ENCODE results near the gene MOB2. TPM values are rescaled to one million over a fixed set of nuclear protein-coding genes. Genes with fewer than 3 reads are reported as not detected.

Gene MOB2
- total RNA-seq, 1 donor from 2014 or later, result 23.3 TPM

DNA sequence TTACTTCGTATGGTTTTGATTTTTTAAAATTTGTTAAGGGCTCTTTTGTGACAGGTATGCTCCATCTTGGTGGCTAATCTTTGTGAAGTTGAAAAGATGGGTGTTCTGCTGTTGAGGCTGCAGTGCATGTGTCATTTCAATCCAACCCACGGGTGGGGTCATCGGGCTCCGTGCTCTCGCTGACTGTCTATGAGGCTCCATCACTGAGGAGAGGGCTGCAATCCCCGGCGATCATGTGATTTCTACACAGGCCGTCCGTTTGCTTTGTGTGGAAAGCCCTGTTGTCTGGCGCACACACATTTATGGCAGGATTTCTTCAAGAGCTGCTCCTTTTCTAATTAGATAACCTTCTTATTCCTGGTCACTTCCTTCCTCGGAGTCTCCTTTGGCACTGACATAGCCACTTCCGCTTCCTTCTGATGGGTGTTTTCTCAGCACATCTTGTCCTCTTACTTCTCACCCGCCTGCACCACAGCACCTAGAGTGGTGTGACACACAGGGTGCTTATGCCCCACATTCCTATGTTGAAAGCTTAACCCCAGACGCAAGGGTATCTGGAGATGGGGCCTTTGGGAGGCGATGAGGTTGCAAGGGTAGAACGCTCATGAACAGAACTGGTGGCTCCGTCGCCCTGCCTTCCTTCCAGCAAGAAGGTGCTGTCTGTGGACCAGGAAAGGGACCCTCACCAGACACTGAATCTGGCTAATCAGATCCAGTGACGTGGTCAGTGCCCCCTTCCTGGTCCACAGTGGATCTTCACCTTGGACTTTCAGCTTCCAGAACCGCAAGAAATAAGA lies 9.4 kb downstream of the MOB2 start:
- no peaks in the 10 kb centered on the region for H3K27me3 Mint-ChIP-seq (ENCODE audit: low read depth)
- no peak overlapping the region for H3K4me3 Mint-ChIP-seq (ENCODE audit: low read depth)
- H3K27ac Mint-ChIP-seq, result no peak overlapping the region
- H3K4me1 Mint-ChIP-seq (ENCODE audit: low read depth), result no peaks in the 10 kb centered on the region
- no peaks in the 10 kb centered on the region for H3K9me3 Mint-ChIP-seq
- intact Hi-C loops (cut with micrococcal nuclease), result no loop called here
- no peak for DNase-seq (ENCODE audit: low spot score)
- peaks cover 16% of the 10 kb centered on the region for H3K36me3 Mint-ChIP-seq (ENCODE audit: low read depth)

- no peak for DNase-seq (ENCODE audit: low spot score)
- Mint-ChIP-seq H3K27me3 (ENCODE audit: low read depth) (no peaks in the 10 kb centered on the region), H3K9me3 (no peaks in the 10 kb centered on the region), H3K36me3 (ENCODE audit: low read depth) (peaks cover 16% of the 10 kb centered on the region), H3K27ac (no peak overlapping the region), H3K4me3 (ENCODE audit: low read depth) (no peak overlapping the region), H3K4me1 (ENCODE audit: low read depth) (no peaks in the 10 kb centered on the region)
- intact Hi-C loops (cut with micrococcal nuclease), result no loop called here
Measured at GRCh38 chr11:1475841-1476240, 10.7 kb downstream of the MOB2 start.

DNA sequence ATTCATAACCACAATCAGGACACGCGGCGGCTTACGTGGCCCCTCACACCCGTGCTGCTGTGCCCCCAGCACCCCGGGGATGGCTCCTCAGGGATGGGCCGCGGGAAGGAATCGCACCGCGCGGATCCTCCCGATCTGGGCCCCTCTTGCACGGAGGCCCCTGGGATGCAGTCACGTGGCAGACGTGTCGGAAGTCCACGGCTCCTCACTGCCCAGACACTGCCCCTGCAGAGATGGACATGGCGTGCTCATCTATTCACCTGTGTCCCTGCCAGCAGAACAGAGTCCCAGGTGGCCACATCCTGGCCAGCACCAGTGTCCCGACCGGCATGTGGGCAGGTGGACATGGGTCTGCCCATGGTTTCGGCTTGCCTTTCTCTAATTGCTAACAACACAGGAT lies 12.8 kb downstream of the MOB2 start:
- Mint-ChIP-seq H3K27me3 (ENCODE audit: low read depth) (no peaks in the 10 kb centered on the region), H3K4me1 (ENCODE audit: low read depth) (no peaks in the 10 kb centered on the region), H3K4me3 (ENCODE audit: low read depth) (no peak overlapping the region), H3K36me3 (ENCODE audit: low read depth) (peaks cover 11% of the 10 kb centered on the region), H3K9me3 (no peaks in the 10 kb centered on the region), H3K27ac (no peak overlapping the region)
- intact Hi-C loops (cut with micrococcal nuclease), result no loop called here
- no peak for DNase-seq (ENCODE audit: low spot score)

DNA sequence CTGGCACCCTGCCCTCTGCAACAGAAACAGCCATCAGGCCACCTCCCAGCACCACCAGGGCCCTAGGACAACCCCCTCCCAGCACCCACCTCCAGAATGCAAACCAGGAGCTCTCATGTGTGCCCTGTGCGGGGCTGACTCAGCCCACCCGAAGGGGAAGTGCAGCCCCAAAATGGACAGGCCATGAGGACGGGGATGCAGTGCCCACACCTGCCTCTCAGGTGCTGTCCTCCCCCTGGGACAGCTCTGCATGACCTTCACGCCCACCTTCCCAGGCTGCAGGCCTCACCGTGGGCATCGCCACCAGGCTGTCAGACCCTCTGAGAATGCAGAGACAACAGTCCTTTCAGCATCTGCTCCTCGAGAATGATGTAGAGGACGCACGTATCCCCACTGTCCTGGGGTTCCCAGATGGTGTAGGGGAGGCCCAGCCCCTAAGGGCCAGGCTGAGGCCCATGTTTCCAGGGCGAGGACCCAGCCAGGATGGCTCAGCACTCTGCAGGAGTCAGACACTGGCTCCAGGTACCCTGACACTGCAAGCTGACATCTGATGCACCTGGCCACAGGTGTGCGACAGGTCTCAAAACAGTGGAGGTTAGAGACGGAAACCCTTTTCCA lies 13.5 kb downstream of the MOB2 start:
- Mint-ChIP-seq H3K4me1 (ENCODE audit: low read depth) (no peaks in the 10 kb centered on the region), H3K36me3 (ENCODE audit: low read depth) (peaks cover 4% of the 10 kb centered on the region), H3K27me3 (ENCODE audit: low read depth) (no peaks in the 10 kb centered on the region), H3K9me3 (no peaks in the 10 kb centered on the region), H3K4me3 (ENCODE audit: low read depth) (no peak overlapping the region), H3K27ac (no peak overlapping the region)
- intact Hi-C loops (cut with micrococcal nuclease), result no loop called here
- DNase-seq (ENCODE audit: low spot score), result no peak

GRCh38 chr11:1472180-1473005 lies 14.2 kb downstream of the MOB2 start:
- Mint-ChIP-seq H3K36me3 (ENCODE audit: low read depth) (no peaks in the 10 kb centered on the region), H3K27me3 (ENCODE audit: low read depth) (no peaks in the 10 kb centered on the region), H3K4me1 (ENCODE audit: low read depth) (no peaks in the 10 kb centered on the region), H3K27ac (no peak overlapping the region), H3K9me3 (no peaks in the 10 kb centered on the region), H3K4me3 (ENCODE audit: low read depth) (no peak overlapping the region)
- no peak for DNase-seq (ENCODE audit: low spot score)
- intact Hi-C loops (cut with micrococcal nuclease), result no loop called here

DNA sequence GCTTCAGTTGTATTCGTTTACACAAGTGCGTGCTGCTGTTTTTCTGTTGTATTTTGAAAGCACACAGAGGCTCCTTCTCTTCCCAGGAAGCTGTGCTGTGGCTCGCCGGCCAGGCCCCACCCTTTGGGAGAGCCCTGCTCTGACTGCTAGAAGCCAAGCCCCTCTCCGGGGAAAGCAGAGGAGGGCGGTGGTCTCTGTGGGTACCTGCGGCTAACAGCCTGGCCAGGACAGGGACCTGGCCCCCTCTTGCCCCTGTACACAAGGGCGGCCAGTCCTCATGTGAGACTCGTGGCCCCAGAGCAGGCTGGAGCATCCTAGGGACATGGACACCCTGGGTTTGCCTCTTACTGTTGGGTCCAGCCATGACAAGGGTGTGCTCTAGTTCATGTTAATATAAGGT lies 14.8 kb downstream of the MOB2 start:
- H3K27me3 Mint-ChIP-seq (ENCODE audit: low read depth), result no peaks in the 10 kb centered on the region
- H3K36me3 Mint-ChIP-seq (ENCODE audit: low read depth), result no peaks in the 10 kb centered on the region
- no peak overlapping the region for H3K27ac Mint-ChIP-seq
- no peaks in the 10 kb centered on the region for H3K9me3 Mint-ChIP-seq
- no peak overlapping the region for H3K4me3 Mint-ChIP-seq (ENCODE audit: low read depth)
- intact Hi-C loops (cut with micrococcal nuclease), result no loop called here
- DNase-seq (ENCODE audit: low spot score), result no peak
- no peaks in the 10 kb centered on the region for H3K4me1 Mint-ChIP-seq (ENCODE audit: low read depth)

DNA sequence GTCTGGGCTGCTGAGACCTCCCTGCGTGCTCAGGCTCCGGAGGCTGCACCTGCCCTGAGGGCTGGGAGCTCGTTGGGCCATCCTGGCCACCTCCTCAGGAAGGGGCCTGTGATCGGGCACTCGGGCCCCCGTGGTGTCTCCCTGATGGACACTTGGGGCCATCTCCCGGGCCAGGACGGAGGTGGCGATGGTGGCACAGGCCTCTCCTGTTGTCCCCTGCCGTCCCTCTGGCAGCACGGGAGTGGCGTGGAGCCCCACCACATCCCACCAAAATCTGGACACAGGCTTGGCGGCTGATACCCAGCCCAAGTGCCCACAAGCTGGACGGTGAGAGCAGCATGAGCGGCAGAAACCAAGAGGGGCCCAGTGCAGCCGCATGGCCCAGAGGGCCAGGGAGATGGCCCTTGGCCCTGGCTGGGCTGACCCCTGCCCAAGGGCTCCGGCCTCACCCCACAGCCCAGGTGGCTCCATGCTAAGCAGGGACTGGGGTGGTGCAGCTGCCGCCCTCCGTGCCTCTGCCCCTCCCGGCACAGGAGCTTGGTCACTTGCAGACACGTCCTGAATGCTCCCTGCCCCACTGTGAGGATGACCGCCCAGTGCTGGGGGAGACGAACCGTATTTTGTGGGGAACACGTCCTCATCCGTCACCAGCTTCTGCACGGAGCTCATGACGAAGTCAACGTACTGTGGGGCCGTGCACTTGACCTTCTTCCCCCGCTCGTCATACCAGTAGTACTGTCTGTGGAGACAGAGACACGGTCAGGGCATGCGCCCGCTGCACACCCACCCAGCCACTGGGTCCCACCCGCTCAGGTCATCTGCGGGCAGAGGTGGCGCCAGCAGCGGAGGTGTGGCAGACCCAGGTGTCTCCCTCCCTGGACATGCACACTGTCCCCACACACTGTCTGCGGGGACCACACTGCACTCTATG lies 15.6 kb downstream of the MOB2 start:
- no peak for DNase-seq (ENCODE audit: low spot score)
- H3K9me3 Mint-ChIP-seq, result no peaks in the 10 kb centered on the region
- H3K27me3 Mint-ChIP-seq (ENCODE audit: low read depth), result no peaks in the 10 kb centered on the region
- intact Hi-C loops (cut with micrococcal nuclease), result no loop called here
- H3K4me3 Mint-ChIP-seq (ENCODE audit: low read depth), result no peak overlapping the region
- no peak overlapping the region for H3K27ac Mint-ChIP-seq
- H3K4me1 Mint-ChIP-seq (ENCODE audit: low read depth), result no peaks in the 10 kb centered on the region
- no peaks in the 10 kb centered on the region for H3K36me3 Mint-ChIP-seq (ENCODE audit: low read depth)

GRCh38 chr11:1469911-1470680 lies 16.5 kb downstream of the MOB2 start:
- Mint-ChIP-seq H3K9me3 (no peaks in the 10 kb centered on the region), H3K4me3 (ENCODE audit: low read depth) (no peak overlapping the region), H3K4me1 (ENCODE audit: low read depth) (no peaks in the 10 kb centered on the region), H3K27ac (no peak overlapping the region), H3K36me3 (ENCODE audit: low read depth) (no peaks in the 10 kb centered on the region), H3K27me3 (ENCODE audit: low read depth) (no peaks in the 10 kb centered on the region)
- no peak for DNase-seq (ENCODE audit: low spot score)
- intact Hi-C loops (cut with micrococcal nuclease), result no loop called here

- DNase-seq (ENCODE audit: low spot score), result no peak
- Mint-ChIP-seq H3K27me3 (ENCODE audit: low read depth) (no peaks in the 10 kb centered on the region), H3K4me1 (ENCODE audit: low read depth) (no peaks in the 10 kb centered on the region), H3K4me3 (ENCODE audit: low read depth) (no peak overlapping the region), H3K36me3 (ENCODE audit: low read depth) (no peaks in the 10 kb centered on the region), H3K27ac (no peak overlapping the region), H3K9me3 (no peaks in the 10 kb centered on the region)
- intact Hi-C loops (cut with micrococcal nuclease), result no loop called here
Measured at GRCh38 chr11:1469287-1469910, 17.2 kb downstream of the MOB2 start.

GRCh38 chr11:1468473-1469066 lies 18.0 kb downstream of the MOB2 start:
- H3K4me1 Mint-ChIP-seq (ENCODE audit: low read depth), result no peaks in the 10 kb centered on the region
- no peak overlapping the region for H3K4me3 Mint-ChIP-seq (ENCODE audit: low read depth)
- H3K27me3 Mint-ChIP-seq (ENCODE audit: low read depth), result no peaks in the 10 kb centered on the region
- no peaks in the 10 kb centered on the region for H3K36me3 Mint-ChIP-seq (ENCODE audit: low read depth)
- H3K27ac Mint-ChIP-seq, result no peak overlapping the region
- intact Hi-C loops (cut with micrococcal nuclease), result no loop called here
- H3K9me3 Mint-ChIP-seq, result no peaks in the 10 kb centered on the region
- no peak for DNase-seq (ENCODE audit: low spot score)

DNA sequence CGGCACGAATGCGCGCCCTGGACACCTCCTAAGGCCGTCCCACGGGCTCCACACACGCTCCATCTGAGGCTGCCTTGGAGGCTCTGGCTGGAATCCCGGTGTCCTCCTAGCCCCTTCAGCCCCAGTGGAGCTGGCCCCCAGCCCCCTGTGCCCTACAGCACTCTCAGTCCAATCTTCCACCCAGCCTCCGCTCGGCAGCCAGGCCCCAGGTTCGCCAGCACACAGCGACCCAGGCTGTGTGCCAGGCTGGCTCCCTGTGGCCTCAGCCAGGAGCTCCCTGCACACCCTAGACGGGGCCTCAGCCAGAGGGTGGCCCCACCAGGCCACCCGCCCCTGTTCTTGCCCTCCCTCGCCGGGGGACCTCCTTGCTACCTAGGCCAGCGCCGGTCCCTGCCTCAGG lies 18.6 kb downstream of the MOB2 start:
- Mint-ChIP-seq H3K27me3 (ENCODE audit: low read depth) (no peaks in the 10 kb centered on the region), H3K9me3 (no peaks in the 10 kb centered on the region), H3K4me1 (ENCODE audit: low read depth) (no peaks in the 10 kb centered on the region), H3K36me3 (ENCODE audit: low read depth) (no peaks in the 10 kb centered on the region), H3K27ac (no peak overlapping the region), H3K4me3 (ENCODE audit: low read depth) (no peak overlapping the region)
- intact Hi-C loops (cut with micrococcal nuclease), result no loop called here
- no peak for DNase-seq (ENCODE audit: low spot score)

Data from activated T-helper 2 cell treated with anti-CD3 and anti-CD28 coated beads, Interferon-gamma antibody, Interleukin-2, Interleukin-4, amounts not matched to agents 10 μg/mL and 5 μg/mL and 100 μg/mL, durations not matched to agents 14 hours and 24 hours and 36 hours (primary cell).